Measurements from ENCODE around the gene ASH1L. TPM values are rescaled to one million over a fixed set of nuclear protein-coding genes. Genes with fewer than 3 reads are reported as not detected.
A peak's percentile ranks its signal among the peaks of the same experiment; 100 is the strongest.
"Not testable (repeated sequence)": the region's sequence is repeated elsewhere in the genome, so short reads cannot be mapped to it uniquely, and the experiment has no call there.

The ASH1L gene
- total and polyA plus RNA-seq, 9 of the 15 experiments (the other 6 are each of a cell fraction or from before 2014, with no cell fraction given) = 2.0 to 23.3 (median 14.6) TPM

GRCh38 chr1:155563377-155564022, 897 bp upstream of the ASH1L start (continued):
- TF ChIP-seq SOX6 (IDR thresholded peaks at IDR 0.05) = 0 out of 2 replicates have a peak, but pooled peaks have one; percentile 3
- TF ChIP-seq FOXP1 (CRISPR knock-in tag; IDR thresholded peaks at IDR 0.05) = 0 out of 2 replicates have a peak, but pooled peaks have one; percentile 53
- TF ChIP-seq L3MBTL2 (IDR thresholded peaks at IDR 0.05) = peak; percentile 34
- peak; percentile 69 for TF ChIP-seq ZNF12 (CRISPR knock-in tag; IDR thresholded peaks at IDR 0.05)
- TF ChIP-seq SIN3A (IDR thresholded peaks at IDR 0.05; ENCODE audit: borderline replicate concordance in 2 of 2, control insufficient read depth in 1 of 2, low read depth in 2 of 2, low read length in 2 of 2) = 0 out of 4 replicates have a peak, but pooled peaks of 1 of the 2 experiments have one; percentile 65
- 0 out of 4 replicates have a peak, but pooled peaks of 1 of the 2 experiments have one; percentile 8 for TF ChIP-seq MLLT1 (IDR thresholded peaks at IDR 0.05)
- peak; percentile 32; the same call in 1 of the 2 replicates for TF ChIP-seq TRIM25 (IDR thresholded peaks at IDR 0.05; ENCODE audit: borderline replicate concordance)
- TF ChIP-seq TCF3 (CRISPR knock-in tag; IDR thresholded peaks at IDR 0.05) = 0 out of 2 replicates have a peak, but pooled peaks have one; percentile 29
- 0 out of 2 replicates have a peak, but pooled peaks have one; percentile 79 for TF ChIP-seq IRF1 (CRISPR knock-in tag; IDR thresholded peaks at IDR 0.05; ENCODE audit: borderline replicate concordance)
- TF ChIP-seq POLR2H (tag; IDR thresholded peaks at IDR 0.05; ENCODE audit: low read depth) = 0 out of 2 replicates have a peak, but pooled peaks have one; percentile 38
- TF ChIP-seq ZNF274 (IDR thresholded peaks at IDR 0.05; ENCODE audit: borderline replicate concordance, low read depth, low read length) = 0 out of 2 replicates have a peak, but pooled peaks have one; percentile 12
- 0 out of 2 replicates have a peak, but pooled peaks have one; percentile 3 for TF ChIP-seq TAL1 (IDR thresholded peaks at IDR 0.05)
- peak; percentile 62 for TF ChIP-seq GTF2E2 (tag; IDR thresholded peaks at IDR 0.05)
- peak; percentile 77 for TF ChIP-seq CHD1 (IDR thresholded peaks at IDR 0.05; ENCODE audit: low read length)
- peak; percentile 39; the same call in 1 of the 2 replicates for TF ChIP-seq MYC (IDR thresholded peaks at IDR 0.05; ENCODE audit: low read depth, low read length)
- TF ChIP-seq MYC (CRISPR knock-in tag; IDR thresholded peaks at IDR 0.05; ENCODE audit: borderline replicate concordance, low read depth) = not testable (repeated sequence)
- peak; percentile 93; the same call in 1 of the 2 replicates for TF ChIP-seq ATF6 (CRISPR knock-in tag; IDR thresholded peaks at IDR 0.05)
- TF ChIP-seq RBM39 (optimal IDR thresholded peaks at IDR 0.05; ENCODE audit: low read depth, low read length) = peak; percentile 12
